ENCODE results near the gene FBLN1.

The FBLN1 gene

GRCh38 chr22:45529105-45529504 lies 26.4 kb downstream of the FBLN1 start (continued):
- TF ChIP-seq ZBTB11 (tag by site-specific recombination; conservative IDR thresholded peaks at IDR 0.05; ENCODE audit: low read depth) (no peak), OVOL3 (tag by site-specific recombination; IDR thresholded peaks at IDR 0.05) (no peak), ZSCAN4 (tag by site-specific recombination; IDR thresholded peaks at IDR 0.05) (no peak)

- no peaks in the 10 kb centered on the region for H3K9me3 ChIP-seq (ENCODE audit: control insufficient read depth, insufficient read depth, low read depth, low read length)
- no peak overlapping the region for H3K4me3 ChIP-seq (ENCODE audit: low read depth, low read length)
- H3K36me3 ChIP-seq (ENCODE audit: control insufficient read depth in 2 of 2, insufficient read depth in 1 of 2, low read length in 2 of 2): peaks cover 0 to 83% of the 10 kb centered on the region in 2 experiments; a peak in 1 of 3 replicates
- H3K4me1 ChIP-seq (ENCODE audit: control insufficient read depth, insufficient read depth, low read length): peaks cover 15% of the 10 kb centered on the region
- ChIA-PET CTCF (no interaction called here), POLR2A (no interaction called here)
- TF ChIP-seq ZSCAN23 (tag by site-specific recombination; IDR thresholded peaks at IDR 0.05) (no peak), ZNF292 (tag by site-specific recombination; IDR thresholded peaks at IDR 0.05; ENCODE audit: borderline replicate concordance, low read depth) (no peak), ZNF639 (tag by site-specific recombination; IDR thresholded peaks at IDR 0.05) (no peak), ZNF416 (tag by site-specific recombination; IDR thresholded peaks at IDR 0.05) (no peak), ZXDB (tag by site-specific recombination; IDR thresholded peaks at IDR 0.05) (no peak), WT1 (tag by site-specific recombination; IDR thresholded peaks at IDR 0.05) (no peak), ZNF341 (tag by site-specific recombination; IDR thresholded peaks at IDR 0.05; ENCODE audit: low read depth) (no peak), ZNF610 (tag by site-specific recombination; IDR thresholded peaks at IDR 0.05; ENCODE audit: borderline replicate concordance) (no peak), OSR2 (tag by site-specific recombination; IDR thresholded peaks at IDR 0.05) (no peak), BCL11B (tag by site-specific recombination; IDR thresholded peaks at IDR 0.05; ENCODE audit: low read depth) (no peak), SCRT2 (tag by site-specific recombination; IDR thresholded peaks at IDR 0.05) (no peak), ZNF600 (tag by site-specific recombination; IDR thresholded peaks at IDR 0.05) (no peak), ZNF585B (tag by site-specific recombination; IDR thresholded peaks at IDR 0.05) (no peak), HOXD13 (CRISPR knock-in tag; IDR thresholded peaks at IDR 0.05; ENCODE audit: borderline replicate concordance) (no peak), PBX3 (CRISPR knock-in tag; IDR thresholded peaks at IDR 0.05) (no peak)
- H3K27ac ChIP-seq (ENCODE audit: extremely low read depth, low read depth, low read length): no peak overlapping the region
Measured at GRCh38 chr22:45529971-45530575, 27.4 kb downstream of the FBLN1 start.

All from HEK293 (cell line).